Keratinocyte (primary cell): ENCODE measurements around the gene AKR1D1. TPM values are rescaled to one million over a fixed set of nuclear protein-coding genes. Genes with fewer than 3 reads are reported as not detected.

ENCODE experiments used
- DNase-seq: peaks from one replicate; pipeline ENCODE4 v3.0.0-alpha.2; 2011; ENCODE audit warnings: low read depth, missing footprints, low spot score
- FAIRE-seq: peaks from 2 replicates; lab custom pipeline; 2011; peaks lifted over from hg19 to GRCh38; lab: Jason Lieb, UNC
- H2AFZ ChIP-seq: 2 replicates; pipeline ENCODE4 v1.6.0; 2012; ENCODE audit warnings: low read length, control low read depth, inconsistent platforms; ENCODE audit not compliant: control insufficient read depth
- H3K27ac ChIP-seq: 2 replicates; pipeline ENCODE4 v1.5.1; 2011; ENCODE audit warnings: low read length; ENCODE audit not compliant: control insufficient read depth, insufficient read depth
- H3K27me3 ChIP-seq: 3 replicates; pipeline ENCODE4 v1.6.0; 2011; ENCODE audit warnings: low read length; ENCODE audit not compliant: control insufficient read depth, insufficient read depth; ENCODE audit errors: extremely low read depth
- H3K36me3 ChIP-seq, 2 experiments: 2 replicates in 1 of 2; 3 replicates in 1 of 2; pipeline ENCODE4 v1.5.1; 2011; ENCODE audit warnings: low read length in 2 of 2, mild to moderate bottlenecking in 1 of 2; ENCODE audit not compliant: control insufficient read depth in 2 of 2, insufficient read depth in 2 of 2; ENCODE audit errors: extremely low read depth in 1 of 2
- H3K4me1 ChIP-seq: 3 replicates; pipeline ENCODE4 v1.5.1; 2011; ENCODE audit warnings: low read length; ENCODE audit not compliant: control insufficient read depth, insufficient read depth; ENCODE audit errors: extremely low read depth
- H3K4me2 ChIP-seq: 3 replicates; pipeline ENCODE4 v1.6.0; 2011; ENCODE audit warnings: low read depth, low read length; ENCODE audit not compliant: control insufficient read depth, insufficient read depth; ENCODE audit errors: extremely low read depth
- H3K4me3 ChIP-seq, 3 experiments: fragments of 200-600 bp in 1 of 3; sonication (generic) in 1 of 3; 2 replicates in 2 of 3; 3 replicates in 1 of 3; pipeline ENCODE4 v1.5.1; 2011 to 2016; ENCODE audit warnings: low read length in 3 of 3, mild to moderate bottlenecking in 3 of 3, control low read depth in 2 of 3, inconsistent platforms in 1 of 3, low read depth in 1 of 3, mixed read lengths in 1 of 3, mixed run types in 1 of 3, moderate library complexity in 1 of 3; ENCODE audit not compliant: control insufficient read depth in 2 of 3, insufficient read depth in 2 of 3; ENCODE audit errors: extremely low read depth in 1 of 3
- H3K79me2 ChIP-seq: 2 replicates; pipeline ENCODE4 v1.6.0; 2012; ENCODE audit warnings: low read length; ENCODE audit not compliant: control insufficient read depth, insufficient read depth
- H3K9ac ChIP-seq: 3 replicates; pipeline ENCODE4 v1.6.0; 2011; ENCODE audit warnings: low read length; ENCODE audit not compliant: control insufficient read depth, insufficient read depth; ENCODE audit errors: extremely low read depth
- H3K9me1 ChIP-seq: 3 replicates; pipeline ENCODE4 v1.6.0; 2011; ENCODE audit warnings: low read length; ENCODE audit not compliant: control insufficient read depth, insufficient read depth; ENCODE audit errors: extremely low read depth
- H3K9me3 ChIP-seq: 2 replicates; pipeline ENCODE4 v1.5.1; 2012; ENCODE audit warnings: low read depth, low read length; ENCODE audit not compliant: control insufficient read depth
- H4K20me1 ChIP-seq: 3 replicates; pipeline ENCODE4 v1.6.0; 2011; ENCODE audit warnings: low read length; ENCODE audit not compliant: control insufficient read depth, insufficient read depth; ENCODE audit errors: extremely low read depth
- CTCF ChIP-seq, 3 experiments: IDR thresholded peaks in 1 of 3; conservative IDR thresholded peaks in 1 of 3; optimal IDR thresholded peaks in 1 of 3; 2 replicates in 2 of 3; 3 replicates in 1 of 3; pipeline versions ENCODE3 to v1.5.1; 2011; ENCODE audit warnings: low read length in 3 of 3, mild to moderate bottlenecking in 3 of 3, moderate library complexity in 2 of 3, control low read depth in 1 of 3, inconsistent platforms in 1 of 3; ENCODE audit not compliant: insufficient read depth in 2 of 3; ENCODE audit errors: extremely low read depth in 1 of 3
- EZH2 ChIP-seq: IDR thresholded peaks from one replicate; pipeline ENCODE4 v1.6.1; 2012; ENCODE audit warnings: inconsistent platforms, mild to moderate bottlenecking, low read length, moderate library complexity
- dilution Hi-C: fragments of 300-500 bp; cut with MboI; formaldehyde crosslinking; loops from one replicate; pipeline ENCODE4 v1.7.0; 2020; ENCODE audit warnings: low sequenced_read_pairs; ENCODE audit not compliant: extremely low pct_ligation_motif_present
- polyA plus RNA-seq, 5 experiments: library from polyadenylated mRNA; depleted of rRNA in 3 of 5; stranded (reverse) in 3 of 5; stranded (forward) in 1 of 5; unstranded in 1 of 5; fragments of >200 nt; gene quantifications; 1 replicate in 1 of 5; 2 replicates in 3 of 5; 3 replicates in 1 of 5; pipeline versions ENCODE4 v1.2.1 to v1.2.3, GENCODE V29; 2011 to 2012; ENCODE audit warnings: missing spikeins in 2 of 5, low read depth in 1 of 5, low replicate concordance in 1 of 5

The AKR1D1 gene
- polyA plus RNA-seq, 1 donor (not counting 4 experiments of a cell fraction or from before 2014, with no cell fraction given) = not detected

- H4K20me1 ChIP-seq = no peaks in the 10 kb centered on the region
- H3K4me3 ChIP-seq = no peak overlapping the region
- no peaks in the 10 kb centered on the region for H3K27me3 ChIP-seq
- FAIRE-seq = no peak
- dilution Hi-C loops = no loop called here
- peaks cover 2% of the 10 kb centered on the region for H3K9me3 ChIP-seq
- H3K9me1 ChIP-seq = no peaks in the 10 kb centered on the region
- H3K27ac ChIP-seq = no peak overlapping the region
- DNase-seq = peak; percentile 23
- no peaks in the 10 kb centered on the region for H3K79me2 ChIP-seq
- no peak overlapping the region for H2AFZ ChIP-seq
- H3K4me2 ChIP-seq = no peak overlapping the region
- no peaks in the 10 kb centered on the region for H3K4me1 ChIP-seq
- TF ChIP-seq EZH2 = no peak
- peak; percentile 62 to 75 (median 63) for TF ChIP-seq CTCF (optimal IDR thresholded peaks at IDR 0.05 in 1 of 3, IDR thresholded peaks at IDR 0.05 in 1 of 3, conservative IDR thresholded peaks at IDR 0.05 in 1 of 3; ENCODE audit: extremely low read depth in 1 of 3, insufficient read depth in 2 of 3, low read length in 3 of 3)
- H3K36me3 ChIP-seq = no peaks in the 10 kb centered on the region
- H3K9ac ChIP-seq = no peak overlapping the region
These were observed 85.4 kb downstream of the AKR1D1 start for GRCh38 chr7:138161600-138162081.

DNA sequence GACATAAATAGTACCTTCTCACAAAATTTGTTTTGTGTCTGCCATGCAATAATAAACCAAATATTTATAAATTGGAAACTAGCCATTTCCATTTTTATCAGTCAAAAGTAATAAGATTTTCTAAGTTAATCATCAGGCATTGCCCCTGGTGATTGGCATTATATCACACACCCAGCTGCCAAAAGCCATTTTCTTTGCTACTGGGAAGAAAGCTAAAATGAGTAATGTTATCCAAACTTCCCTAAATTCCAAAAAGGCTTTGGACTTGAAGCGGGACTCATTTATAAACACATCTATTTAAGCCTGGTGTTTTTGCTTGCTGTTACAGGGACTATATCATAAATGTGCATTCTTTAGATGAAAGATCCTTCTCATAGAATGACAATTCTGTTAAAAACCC, 86.0 kb downstream of the AKR1D1 start:
- H4K20me1 ChIP-seq = no peaks in the 10 kb centered on the region
- H3K9me3 ChIP-seq = peaks cover 2% of the 10 kb centered on the region
- no peak overlapping the region for H3K4me3 ChIP-seq
- dilution Hi-C loops = no loop called here
- no peaks in the 10 kb centered on the region for H3K79me2 ChIP-seq
- H3K36me3 ChIP-seq = no peaks in the 10 kb centered on the region
- no peak overlapping the region for H2AFZ ChIP-seq
- H3K4me2 ChIP-seq = no peak overlapping the region
- no peaks in the 10 kb centered on the region for H3K9me1 ChIP-seq
- H3K27ac ChIP-seq = no peak overlapping the region
- DNase-seq (no peak), FAIRE-seq (no peak)
- H3K9ac ChIP-seq = no peak overlapping the region
- H3K4me1 ChIP-seq = no peaks in the 10 kb centered on the region
- TF ChIP-seq EZH2 = no peak
- no peaks in the 10 kb centered on the region for H3K27me3 ChIP-seq

- FAIRE-seq (no peak), DNase-seq (no peak)
- Histone ChIP-seq H3K9me1 (no peaks in the 10 kb centered on the region), H4K20me1 (no peaks in the 10 kb centered on the region), H2AFZ (no peak overlapping the region), H3K27ac (no peak overlapping the region), H3K27me3 (no peaks in the 10 kb centered on the region), H3K4me2 (no peak overlapping the region), H3K79me2 (no peaks in the 10 kb centered on the region), H3K36me3 (no peaks in the 10 kb centered on the region), H3K4me3 (no peak overlapping the region), H3K9ac (no peak overlapping the region), H3K9me3 (peaks cover 2% of the 10 kb centered on the region), H3K4me1 (no peaks in the 10 kb centered on the region)
- dilution Hi-C loops = no loop called here
- TF ChIP-seq EZH2 = no peak
- TF ChIP-seq CTCF (optimal IDR thresholded peaks at IDR 0.05 in 1 of 3, IDR thresholded peaks at IDR 0.05 in 1 of 3, conservative IDR thresholded peaks at IDR 0.05 in 1 of 3; ENCODE audit: extremely low read depth in 1 of 3, insufficient read depth in 2 of 3, low read length in 3 of 3) = no peak
These were observed 87.5 kb downstream of the AKR1D1 start for GRCh38 chr7:138163800-138164199.
